Stimulated activated CD8-positive, alpha-beta memory T cell treated with anti-CD3 and anti-CD28 coated beads, Interleukin-2, amount 100 ng/mL, for 48 hours (primary cell): ENCODE results near the gene GDF2.
A peak's percentile ranks its signal among the peaks of the same experiment; 100 is the strongest.

ENCODE experiments used
- DNase-seq, 2 donors: peaks; one replicate each; pipeline ENCODE4 v3.0.0-alpha.2; 2020; ENCODE audit warnings: low read depth in 2 of 2

The GDF2 gene

DNA sequence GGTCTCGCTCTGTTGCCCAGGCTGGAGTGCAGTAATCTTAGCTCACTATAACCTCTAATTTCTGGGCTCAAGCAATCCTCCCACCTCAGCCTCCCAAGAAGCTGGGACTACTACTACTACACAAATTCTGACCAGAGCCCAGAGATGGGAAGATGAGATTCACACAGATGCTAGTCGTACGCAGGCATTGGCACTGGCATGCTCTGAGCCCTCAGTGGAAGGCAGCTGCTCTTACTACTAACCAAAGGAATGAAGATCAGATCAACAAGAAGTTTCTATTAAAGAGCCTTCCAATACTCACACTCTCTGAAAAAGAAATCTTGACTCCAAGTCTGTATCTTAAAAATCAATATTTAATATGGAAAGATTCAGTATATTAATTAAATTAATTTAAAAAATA, 10.7 kb downstream of the GDF2 start:
- DNase-seq: no peak

DNA sequence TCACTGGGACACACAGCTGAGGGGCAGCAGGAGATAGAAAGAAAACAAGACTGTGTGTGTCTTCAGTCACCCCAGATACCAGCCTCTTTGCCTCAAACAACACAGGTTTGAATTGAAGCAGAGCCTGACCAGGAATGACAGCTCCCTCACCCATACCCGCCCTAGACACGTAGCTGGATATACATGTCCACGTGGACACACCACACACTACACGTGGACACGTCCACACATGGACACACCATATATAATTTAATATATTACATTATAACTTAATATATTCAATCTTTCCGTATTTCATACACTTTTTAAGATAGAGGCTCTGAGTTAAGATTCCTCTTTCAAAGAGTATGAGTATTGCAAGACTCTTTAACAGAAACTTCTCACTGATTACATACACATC, 11.3 kb downstream of the GDF2 start:
- no peak for DNase-seq

DNA sequence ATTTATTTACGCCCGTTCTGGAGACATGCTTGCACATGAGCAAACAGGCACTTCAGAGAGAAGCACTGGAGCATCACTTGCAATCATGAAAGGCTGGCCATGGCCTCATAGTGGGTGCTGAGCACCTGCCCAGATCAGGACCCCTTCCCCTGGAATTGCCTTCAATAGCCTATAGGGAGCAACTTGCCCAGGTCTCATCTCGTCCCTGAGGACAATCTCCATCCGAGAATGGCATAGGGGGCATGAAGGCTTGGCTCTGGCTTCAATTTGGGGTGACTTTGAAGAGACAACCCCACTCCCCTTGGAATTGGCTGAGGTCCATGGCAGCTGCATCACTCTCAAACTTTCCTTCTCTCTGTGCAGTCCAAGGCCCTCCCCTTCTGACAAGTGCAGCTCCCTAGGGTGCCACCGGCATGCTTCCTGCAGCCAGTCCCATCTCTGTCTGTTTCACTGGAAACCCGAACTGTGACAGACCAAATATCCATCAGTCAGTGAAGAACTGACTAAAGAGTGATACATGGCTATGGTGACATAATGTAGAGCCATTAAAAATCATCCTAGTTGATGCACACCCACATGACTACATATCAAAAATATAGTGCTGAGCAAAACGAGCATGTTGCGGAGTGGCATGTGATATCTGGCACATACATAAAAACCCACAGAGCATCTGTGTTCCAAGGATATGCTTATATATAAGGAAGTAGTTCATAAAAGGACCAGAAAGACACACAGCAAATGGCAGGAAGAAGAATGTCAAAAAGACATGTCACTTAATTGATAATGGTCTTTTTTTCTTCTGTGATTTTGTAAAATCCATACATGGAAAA, 12.4 kb downstream of the GDF2 start:
- DNase-seq: no peak

DNA sequence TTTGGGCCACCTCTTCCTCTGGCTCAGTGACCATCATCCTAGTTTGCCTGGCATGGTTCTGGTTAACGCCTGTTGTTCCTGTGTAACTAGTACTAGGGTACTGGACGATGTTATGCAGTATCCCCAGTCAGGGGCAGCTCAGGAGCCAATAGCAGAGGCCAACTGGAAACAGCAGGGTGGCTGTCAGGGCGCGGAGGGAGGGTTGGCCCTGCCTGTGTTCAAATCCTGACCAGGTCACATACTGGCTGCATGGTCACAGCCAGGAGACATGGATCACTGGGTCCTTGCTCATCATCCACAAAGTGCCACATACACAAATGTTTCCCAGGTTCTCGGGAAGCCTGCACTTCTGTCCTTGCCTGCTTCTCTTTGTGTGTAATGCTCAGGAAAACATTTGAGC, 13.7 kb downstream of the GDF2 start:
- DNase-seq: no peak

DNA sequence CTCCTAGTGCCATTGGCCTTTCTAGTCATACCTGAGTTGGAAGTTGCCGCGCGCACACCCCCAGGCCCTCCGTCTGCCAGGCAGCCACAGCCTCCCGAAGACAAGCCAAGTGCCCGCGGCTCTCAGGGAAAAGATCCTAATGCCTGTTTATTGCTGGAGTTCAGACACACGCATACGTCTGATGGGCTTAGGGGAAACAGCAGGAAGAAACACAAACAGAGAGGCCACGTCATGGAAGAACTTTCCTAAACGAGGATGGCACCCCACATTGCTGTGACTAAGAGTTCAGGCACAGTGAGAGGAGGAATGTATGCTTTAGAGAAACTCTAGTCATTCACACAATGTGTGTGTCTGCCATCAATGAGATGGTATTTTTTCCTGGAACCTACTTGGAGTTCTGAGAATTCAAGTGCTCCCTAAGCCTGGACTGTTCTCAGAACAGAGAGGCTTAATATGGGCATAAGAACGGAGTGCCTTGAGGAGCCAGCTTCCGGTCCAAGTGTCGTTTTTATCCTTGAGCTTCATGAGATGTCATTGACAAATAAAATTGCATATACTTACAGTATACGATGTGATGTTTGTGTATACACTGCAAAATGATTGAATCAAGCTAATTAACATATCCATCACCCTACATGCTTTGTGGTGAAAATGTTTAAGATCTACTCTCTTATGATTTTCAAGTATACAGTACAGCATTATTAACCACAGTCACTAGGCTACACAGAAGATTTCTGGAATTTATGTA, 14.3 kb downstream of the GDF2 start:
- DNase-seq: no peak

DNA sequence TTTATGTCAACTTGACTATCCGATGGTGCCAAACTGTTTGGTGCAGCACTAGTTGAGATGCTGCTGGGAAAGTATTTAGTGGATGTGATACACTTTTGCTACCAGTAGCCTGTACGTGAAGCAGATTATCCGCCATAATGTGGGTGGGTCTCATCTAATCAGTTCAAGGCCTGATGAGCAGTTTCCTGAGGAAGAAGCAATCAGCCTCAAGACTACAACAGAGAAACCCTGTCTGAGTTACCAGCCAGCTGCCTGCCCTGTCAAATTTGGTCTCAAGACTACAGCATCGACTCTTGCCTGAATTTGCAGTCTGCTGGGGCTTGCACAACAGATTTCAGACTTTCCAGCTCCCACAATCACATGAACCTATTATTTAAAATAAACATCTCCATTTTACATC, 15.1 kb downstream of the GDF2 start:
- no peak for DNase-seq

DNA sequence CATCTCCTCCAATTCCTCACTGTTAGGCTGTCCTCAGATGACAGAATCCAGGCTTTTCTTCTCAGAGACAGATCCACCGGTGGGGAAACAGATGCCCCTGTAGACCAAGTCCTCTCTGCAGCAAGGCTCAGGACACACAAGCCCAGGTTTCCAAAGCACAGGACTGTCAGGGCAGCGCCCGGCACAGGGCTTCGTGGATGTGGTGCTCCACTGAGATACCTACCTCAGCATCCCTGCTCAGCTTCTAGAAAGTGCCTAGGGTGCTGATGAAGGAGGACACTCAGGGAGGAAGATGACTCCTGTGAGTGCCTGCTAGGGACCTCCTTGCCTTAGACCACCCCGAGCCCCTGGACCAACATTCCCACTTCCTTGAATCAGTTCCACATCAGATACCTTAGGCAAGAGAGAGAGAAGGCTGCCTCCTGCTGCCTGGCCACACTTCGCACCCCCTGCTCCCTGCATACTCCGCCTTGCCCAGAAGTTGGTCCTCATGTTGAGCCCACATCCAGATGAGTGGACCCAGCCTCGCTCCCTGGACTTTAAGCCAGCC, 17.0 kb downstream of the GDF2 start:
- DNase-seq: no peak

DNA sequence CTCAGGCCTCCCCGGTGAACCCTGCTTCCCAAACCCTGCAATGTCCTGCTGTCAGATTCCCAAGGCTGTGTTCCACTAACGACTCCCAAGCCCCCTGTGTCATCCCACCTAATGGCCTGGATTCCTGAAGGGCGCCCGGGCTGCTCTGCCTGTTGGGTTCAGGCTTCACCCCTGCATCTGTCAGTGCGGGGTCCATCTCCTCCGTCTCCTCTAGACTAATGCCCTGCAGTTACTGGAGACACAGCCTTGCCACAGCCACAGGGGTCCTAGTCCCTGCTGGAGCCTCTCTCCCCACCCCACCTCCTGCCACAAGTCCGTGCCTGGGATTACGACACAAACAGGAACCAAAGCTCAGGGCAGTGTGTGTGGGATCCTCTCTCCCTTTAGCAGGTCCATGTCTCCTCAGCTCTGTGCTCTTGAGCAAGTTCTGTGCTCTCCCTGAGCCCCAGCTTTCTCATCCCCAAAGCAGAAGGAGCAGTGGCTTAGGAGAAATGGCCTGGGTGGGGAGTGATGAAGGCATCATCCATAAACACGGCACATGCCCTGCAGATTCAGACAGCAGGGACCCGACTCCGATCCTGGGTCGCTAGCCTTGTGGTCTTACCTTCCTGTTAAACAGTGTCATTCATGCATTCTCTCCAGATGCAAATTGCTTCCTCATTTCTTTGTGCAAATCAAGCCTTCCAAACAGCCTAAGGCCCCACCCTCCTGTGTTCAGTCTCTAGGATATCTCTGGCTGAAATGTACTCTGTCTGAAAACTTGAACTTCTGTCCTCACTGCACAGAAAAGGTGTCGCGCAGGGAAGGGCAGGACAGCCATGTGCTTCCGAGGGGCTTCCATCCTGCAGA, 17.7 kb downstream of the GDF2 start:
- no peak for DNase-seq

DNA sequence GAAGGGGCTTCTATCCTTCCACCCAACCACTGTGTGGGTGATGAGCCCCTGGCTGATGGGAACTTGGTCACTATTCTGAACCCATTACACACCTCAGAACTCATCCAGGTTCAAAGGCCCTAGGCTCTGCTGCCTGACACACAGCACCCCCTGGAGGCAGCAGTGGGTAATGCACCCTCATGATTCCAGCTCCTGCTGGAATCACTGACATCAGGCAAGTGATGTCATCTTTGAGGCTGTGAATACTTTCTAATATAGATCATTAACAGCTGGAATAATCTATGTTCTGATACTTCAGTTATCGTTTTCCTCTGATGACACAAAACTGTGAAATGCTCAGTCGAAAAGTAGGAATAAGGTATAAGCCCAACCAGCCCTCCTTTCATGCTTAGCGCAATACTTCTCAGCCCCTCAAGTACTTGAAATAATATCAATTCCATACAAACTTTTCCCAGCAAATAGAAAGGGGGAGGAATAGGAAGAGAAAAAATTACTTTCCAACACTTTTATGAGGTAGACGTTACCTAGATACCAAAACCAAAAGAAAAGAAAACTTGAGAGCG, 18.4 kb downstream of the GDF2 start:
- peak; percentile 52 to 64 for DNase-seq

DNA sequence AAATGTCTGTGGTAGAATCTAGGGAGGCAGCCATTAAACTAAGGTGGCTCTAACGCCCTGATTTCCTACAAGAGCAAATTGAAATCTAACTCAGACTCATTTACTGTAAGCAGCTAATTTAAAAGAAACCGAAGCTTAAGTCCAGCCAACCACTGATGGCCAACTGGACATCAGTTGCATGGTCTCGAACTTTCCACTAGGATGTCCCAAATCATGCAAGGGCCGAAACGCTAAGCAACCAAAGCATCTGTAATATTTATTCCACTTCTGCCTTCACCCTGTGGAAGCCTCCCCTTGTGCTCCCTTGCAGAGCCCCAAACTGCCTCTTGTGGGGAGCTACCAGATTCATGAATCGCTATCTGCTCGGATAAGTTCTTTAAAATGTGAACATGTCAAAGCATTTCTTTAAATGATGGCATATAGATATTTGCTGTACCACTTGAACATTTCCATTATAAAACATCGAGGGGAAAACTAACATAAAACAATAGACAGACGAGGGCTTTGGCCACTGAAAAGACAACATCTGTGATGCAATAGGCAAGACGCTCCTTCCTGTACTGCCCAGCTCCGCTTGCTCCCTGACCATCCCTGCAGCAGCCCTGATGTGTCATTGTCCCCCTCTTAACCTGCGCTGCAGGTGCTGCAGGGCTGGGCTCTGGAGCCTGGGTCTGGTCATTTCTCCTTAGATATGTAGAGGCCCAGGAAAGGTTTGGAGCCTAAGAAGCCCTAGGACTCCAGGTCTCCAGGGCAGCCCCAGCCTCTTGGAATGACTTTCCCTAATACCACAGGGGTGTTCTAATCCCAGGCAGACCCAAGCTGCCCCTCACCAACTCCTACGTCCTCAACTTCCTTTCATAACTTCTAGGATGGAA, 23.0 kb downstream of the GDF2 start:
- DNase-seq: no peak

DNA sequence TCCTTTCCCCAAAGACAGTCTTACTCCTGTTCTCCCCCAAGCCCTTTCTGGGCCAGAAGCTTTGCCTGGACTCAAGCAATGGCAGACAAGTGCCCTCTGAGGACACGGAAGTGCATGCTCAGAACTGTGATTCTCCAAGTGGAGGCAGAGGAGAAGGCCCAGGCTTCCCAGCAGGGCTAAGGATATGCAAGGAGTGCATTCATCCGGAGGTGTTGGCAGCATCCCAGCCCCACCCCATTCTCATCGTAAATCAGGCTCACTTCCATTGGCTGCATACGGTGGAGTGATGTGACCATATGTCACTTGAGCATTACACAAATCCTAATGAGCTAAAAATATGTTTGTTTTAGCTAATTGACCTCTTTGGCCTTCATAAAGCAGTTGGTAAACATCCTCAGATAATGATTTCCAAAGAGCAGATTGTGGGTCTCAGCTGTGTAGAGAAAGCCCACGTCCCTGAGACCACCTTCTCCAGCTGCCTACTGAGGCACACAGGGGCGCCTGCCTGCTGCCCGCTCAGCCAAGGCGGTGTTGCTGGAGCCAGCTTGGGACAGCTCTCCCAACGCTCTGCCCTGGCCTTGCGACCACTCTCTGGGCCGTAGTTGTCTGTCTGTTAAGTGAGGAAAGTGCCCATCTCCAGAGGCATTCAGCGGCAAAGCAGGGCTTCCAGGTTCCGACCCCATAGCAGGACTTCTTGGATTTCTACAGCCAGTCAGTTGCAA, 24.5 kb downstream of the GDF2 start:
- DNase-seq: no peak

DNA sequence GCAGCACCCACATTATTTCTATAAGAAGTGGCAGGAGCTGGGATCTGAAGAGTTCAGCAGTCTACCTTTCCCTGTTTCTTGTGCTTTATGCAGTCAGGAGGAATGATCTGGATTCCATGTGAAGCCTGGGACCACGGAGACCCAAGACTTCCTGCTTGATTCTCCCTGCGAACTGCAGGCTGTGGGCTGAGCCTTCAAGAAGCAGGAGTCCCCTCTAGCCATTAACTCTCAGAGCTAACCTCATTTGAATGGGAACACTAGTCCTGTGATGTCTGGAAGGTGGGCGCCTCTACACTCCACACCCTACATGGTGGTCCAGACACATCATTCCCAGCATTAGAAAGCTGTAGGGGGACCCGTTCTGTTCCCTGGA, 25.0 kb downstream of the GDF2 start:
- no peak for DNase-seq

DNA sequence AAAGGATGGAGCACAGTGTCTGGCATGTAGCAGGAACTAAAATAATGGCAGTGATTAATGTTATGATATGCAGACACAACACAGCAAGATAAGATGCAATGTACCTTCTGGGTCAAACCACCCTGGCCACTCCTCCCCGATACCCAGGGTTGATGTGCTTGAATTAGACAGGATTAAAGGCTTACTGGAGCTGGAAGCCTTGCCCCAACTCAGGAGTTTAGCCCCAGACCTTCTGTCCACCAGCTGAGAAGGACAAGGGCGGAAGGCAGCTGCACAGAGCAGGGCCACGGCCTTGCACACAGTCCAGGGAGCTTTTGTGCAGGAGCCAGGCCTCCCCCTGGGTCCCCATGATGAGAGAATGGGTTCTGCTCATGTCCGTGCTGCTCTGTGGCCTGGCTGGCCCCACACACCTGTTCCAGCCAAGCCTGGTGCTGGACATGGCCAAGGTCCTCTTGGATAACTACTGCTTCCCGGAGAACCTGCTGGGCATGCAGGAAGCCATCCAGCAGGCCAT, 25.9 kb downstream of the GDF2 start, which contains the start of gene RBP3:
Gene RBP3, plus strand, starts transcription at position 226 of the 514 bp plus-strand sequence. Its CDS starts 122 bp downstream, at position 348.
- no peak for DNase-seq

DNA sequence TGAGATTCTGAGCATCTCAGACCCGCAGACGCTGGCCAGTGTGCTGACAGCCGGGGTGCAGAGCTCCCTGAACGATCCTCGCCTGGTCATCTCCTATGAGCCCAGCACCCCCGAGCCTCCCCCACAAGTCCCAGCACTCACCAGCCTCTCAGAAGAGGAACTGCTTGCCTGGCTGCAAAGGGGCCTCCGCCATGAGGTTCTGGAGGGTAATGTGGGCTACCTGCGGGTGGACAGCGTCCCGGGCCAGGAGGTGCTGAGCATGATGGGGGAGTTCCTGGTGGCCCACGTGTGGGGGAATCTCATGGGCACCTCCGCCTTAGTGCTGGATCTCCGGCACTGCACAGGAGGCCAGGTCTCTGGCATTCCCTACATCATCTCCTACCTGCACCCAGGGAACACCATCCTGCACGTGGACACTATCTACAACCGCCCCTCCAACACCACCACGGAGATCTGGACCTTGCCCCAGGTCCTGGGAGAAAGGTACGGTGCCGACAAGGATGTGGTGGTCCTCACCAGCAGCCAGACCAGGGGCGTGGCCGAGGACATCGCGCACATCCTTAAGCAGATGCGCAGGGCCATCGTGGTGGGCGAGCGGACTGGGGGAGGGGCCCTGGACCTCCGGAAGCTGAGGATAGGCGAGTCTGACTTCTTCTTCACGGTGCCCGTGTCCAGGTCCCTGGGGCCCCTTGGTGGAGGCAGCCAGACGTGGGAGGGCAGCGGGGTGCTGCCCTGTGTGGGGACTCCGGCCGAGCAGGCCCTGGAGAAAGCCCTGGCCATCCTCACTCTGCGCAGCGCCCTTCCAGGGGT, 26.6 kb downstream of the GDF2 start:
- DNase-seq: no peak

DNA sequence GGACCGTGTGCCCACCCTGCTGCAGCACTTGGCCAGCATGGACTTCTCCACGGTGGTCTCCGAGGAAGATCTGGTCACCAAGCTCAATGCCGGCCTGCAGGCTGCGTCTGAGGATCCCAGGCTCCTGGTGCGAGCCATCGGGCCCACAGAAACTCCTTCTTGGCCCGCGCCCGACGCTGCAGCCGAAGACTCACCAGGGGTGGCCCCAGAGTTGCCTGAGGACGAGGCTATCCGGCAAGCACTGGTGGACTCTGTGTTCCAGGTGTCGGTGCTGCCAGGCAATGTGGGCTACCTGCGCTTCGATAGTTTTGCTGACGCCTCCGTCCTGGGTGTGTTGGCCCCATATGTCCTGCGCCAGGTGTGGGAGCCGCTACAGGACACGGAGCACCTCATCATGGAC, 27.3 kb downstream of the GDF2 start:
- DNase-seq: no peak

DNA sequence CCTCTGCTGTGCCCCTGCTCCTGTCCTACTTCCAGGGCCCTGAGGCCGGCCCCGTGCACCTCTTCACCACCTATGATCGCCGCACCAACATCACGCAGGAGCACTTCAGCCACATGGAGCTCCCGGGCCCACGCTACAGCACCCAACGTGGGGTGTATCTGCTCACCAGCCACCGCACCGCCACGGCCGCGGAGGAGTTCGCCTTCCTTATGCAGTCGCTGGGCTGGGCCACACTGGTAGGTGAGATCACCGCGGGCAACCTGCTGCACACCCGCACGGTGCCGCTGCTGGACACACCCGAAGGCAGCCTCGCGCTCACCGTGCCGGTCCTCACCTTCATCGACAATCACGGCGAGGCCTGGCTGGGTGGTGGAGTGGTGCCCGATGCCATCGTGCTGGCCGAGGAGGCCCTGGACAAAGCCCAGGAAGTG, 27.7 kb downstream of the GDF2 start:
- DNase-seq: no peak

DNA sequence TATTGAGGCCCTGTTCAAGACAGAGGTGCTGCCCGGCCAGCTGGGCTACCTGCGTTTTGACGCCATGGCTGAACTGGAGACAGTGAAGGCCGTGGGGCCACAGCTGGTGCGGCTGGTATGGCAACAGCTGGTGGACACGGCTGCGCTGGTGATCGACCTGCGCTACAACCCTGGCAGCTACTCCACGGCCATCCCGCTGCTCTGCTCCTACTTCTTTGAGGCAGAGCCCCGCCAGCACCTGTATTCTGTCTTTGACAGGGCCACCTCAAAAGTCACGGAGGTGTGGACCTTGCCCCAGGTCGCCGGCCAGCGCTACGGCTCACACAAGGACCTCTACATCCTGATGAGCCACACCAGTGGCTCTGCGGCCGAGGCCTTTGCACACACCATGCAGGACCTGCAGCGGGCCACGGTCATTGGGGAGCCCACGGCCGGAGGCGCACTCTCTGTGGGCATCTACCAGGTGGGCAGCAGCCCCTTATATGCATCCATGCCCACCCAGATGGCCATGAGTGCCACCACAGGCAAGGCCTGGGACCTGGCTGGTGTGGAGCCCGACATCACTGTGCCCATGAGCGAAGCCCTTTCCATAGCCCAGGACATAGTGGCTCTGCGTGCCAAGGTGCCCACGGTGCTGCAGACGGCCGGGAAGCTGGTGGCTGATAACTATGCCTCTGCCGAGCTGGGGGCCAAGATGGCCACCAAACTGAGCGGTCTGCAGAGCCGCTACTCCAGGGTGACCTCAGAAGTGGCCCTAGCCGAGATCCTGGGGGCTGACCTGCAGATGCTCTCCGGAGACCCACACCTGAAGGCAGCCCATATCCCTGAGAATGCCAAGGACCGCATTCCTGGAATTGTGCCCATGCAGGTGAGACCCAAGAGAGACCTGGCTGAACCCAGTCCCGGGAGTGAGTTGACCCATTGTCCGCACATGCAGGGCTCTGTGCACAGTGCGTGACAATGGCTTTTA, 28.7 kb downstream of the GDF2 start:
- DNase-seq: no peak
